Gastroesophageal sphincter (tissue), 3 donors: ENCODE measurements around the gene VIPR2.

Experiments
- CTCF ChIP-seq, 4 experiments: fragments of 200-600 bp in 2 of 4; fragments of 450-650 bp in 2 of 4; sonication (generic) in 1 of 4; IDR thresholded peaks; one replicate each; pipeline ENCODE4 v1.5.1; 2017 to 2019; ENCODE audit warnings: antibody characterized with exemption in 4 of 4, mild to moderate bottlenecking in 2 of 4, moderate library complexity in 2 of 4
- EP300 ChIP-seq: sonication (generic); formaldehyde crosslinking; IDR thresholded peaks from one replicate; pipeline ENCODE4 v1.6.1; 2017; ENCODE audit warnings: antibody characterized with exemption, mild to moderate bottlenecking
- POLR2A ChIP-seq, 2 donors: fragments of 450-650 bp; IDR thresholded peaks; one replicate each; pipeline ENCODE4 v1.6.1; 2017; ENCODE audit warnings: antibody characterized with exemption in 2 of 2, mild to moderate bottlenecking in 2 of 2, moderate library complexity in 1 of 2
- POLR2AphosphoS5 ChIP-seq: sonication (generic); formaldehyde crosslinking; IDR thresholded peaks from one replicate; pipeline ENCODE4 v1.6.1; 2017; ENCODE audit warnings: antibody characterized with exemption

- TF ChIP-seq CTCF (IDR thresholded peaks at IDR 0.05) (no peak), POLR2A (IDR thresholded peaks at IDR 0.05) (no peak), POLR2AphosphoS5 (no peak), EP300 (no peak)
Observed at GRCh38 chr7:159108491-159108890, 36.2 kb downstream of the VIPR2 start.
